ENCODE data around the gene AIF1L. TPM values are rescaled to one million over a fixed set of nuclear protein-coding genes. Genes with fewer than 3 reads are reported as not detected.
"Not testable (repeated sequence)": the region's sequence is repeated elsewhere in the genome, so short reads cannot be mapped to it uniquely, and the experiment has no call there.

Gene AIF1L
- total RNA-seq, 2 donors from 2014 or later = 22.0 to 31.1 TPM

DNA sequence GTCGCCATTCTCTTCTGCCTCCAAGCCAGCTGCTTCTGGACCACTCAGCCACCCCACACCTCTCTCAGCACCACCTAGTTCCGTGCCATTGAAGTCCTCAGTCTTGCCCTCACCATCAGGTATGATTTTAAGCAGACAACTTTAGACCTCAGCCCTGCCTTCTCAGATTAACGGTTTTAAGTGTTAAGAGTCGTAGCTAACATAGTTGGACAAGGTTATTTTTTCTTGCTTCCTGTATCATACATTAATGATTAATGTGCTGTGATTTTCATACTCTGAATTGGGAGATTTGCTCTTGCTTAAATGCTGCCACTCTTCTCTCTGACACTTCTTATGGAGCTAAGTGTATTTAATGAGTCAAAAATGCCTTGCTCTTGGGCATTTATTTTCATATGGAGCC is 49.9 kb downstream of the AIF1L start:
- no peak for ATAC-seq
- DNase-seq = no peak
- intact Hi-C loops (cut with DNase I) = loop anchor here in 1 of 2 donors (10.0 kb wide), 1 partner anchor 309 kb away; no protein-coding TSS in a partner anchor

DNA sequence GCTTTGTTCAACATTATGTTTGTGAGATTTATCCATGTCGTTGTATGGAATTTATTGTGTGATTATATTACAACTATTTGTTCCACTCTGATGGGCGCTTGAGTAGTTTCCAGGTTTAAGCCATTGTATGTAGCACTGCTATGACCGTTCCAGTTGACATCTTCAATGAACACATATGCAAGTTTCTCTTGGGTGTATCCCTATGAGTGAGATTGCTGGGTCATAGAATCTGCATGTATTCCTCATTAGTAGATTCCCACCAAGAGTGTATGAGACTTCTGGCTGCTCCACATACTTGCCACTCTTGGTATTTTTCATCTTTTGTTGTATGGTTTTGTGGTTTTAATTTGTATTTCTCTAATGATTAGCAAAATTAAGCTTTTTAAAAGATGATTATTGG is 51.9 kb downstream of the AIF1L start:
- DNase-seq = no peak
- intact Hi-C loops (cut with DNase I) = loop anchor here in 1 of 2 donors (10.0 kb wide), 1 partner anchor 307 kb away; no protein-coding TSS in a partner anchor
- no peak for ATAC-seq

DNA sequence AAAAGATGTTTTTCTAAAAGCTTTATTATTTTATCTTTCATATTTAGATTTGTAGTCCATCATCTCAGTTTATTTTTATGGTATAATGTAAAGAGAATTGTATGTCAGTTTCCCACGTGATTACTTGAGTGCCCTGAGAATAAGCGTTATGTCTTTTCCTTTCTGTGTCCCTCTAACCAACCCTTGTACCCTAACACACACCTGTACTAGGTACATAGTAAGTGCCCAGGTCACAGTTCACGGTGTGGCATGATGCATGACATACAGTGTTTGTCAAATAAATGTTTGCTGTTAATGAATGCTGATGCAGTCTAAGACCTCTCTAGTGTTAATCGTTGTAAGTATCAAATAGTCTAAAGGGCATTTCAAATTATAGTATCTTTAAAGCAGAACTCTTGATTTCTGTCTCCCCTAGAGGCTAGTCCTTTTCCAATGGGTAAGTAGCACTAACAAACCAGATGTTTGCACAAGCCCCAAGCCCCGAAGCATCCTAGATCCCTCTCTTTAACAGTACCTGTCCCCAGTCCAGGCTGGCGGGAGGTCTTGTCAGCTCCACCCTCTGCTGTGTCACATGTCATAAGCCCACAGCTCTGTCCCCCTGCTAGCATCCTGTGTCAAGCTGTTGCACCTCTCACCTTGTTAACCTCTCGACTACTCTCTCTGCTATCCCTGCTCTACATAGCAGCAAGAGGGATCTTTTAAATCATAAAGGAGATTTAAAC is 52.8 kb downstream of the AIF1L start:
- no peak for DNase-seq
- no peak for ATAC-seq
- intact Hi-C loops (cut with DNase I) = loop anchor here in 1 of 2 donors (10.0 kb wide), 1 partner anchor 306 kb away; no protein-coding TSS in a partner anchor

DNA sequence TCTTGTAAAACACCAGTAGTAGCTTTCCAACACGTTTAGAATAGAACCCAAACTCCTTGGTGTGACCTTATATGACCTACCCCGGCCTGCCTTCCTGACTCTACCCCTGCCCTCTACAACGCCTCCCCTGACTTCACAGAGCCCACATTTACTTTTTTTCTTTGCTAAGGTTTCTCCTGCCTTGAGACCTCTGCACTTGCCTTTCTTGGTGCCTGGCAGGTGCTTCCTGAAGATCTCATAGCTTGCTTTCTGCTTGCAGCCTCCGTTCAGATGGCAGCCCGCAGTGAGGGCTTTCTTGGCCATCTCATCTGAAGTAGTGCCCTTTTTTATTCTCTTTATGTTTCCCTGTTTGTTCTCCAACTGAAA is 53.3 kb downstream of the AIF1L start:
- no peak for ATAC-seq
- DNase-seq = no peak
- intact Hi-C loops (cut with DNase I) = loop anchor here in 1 of 2 donors (10.0 kb wide), 2 partner anchors 305 to 1135 kb away; no protein-coding TSS in a partner anchor

DNA sequence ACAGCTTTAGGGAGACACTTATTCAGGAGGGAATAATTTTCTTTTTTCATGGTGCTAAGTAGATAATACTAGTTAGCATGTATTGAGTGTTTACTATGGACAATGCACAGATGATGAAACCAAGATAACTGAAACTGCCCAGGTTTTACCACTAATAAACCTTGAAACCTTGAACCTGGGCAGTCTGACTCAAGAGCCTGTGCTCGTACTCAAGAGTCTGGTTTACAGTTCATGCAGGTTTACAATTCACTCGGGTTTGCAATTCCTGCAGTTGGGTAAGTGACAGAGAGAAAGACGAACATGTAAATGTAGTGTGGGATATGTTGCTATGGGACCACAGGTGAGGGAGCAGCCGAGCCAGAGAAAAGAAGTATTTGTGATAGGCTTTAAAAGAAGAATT is 57.3 kb downstream of the AIF1L start:
- intact Hi-C loops (cut with DNase I) = loop anchor here in 1 of 2 donors (10.0 kb wide), 1 partner anchor 1131 kb away; no protein-coding TSS in a partner anchor
- DNase-seq = no peak
- ATAC-seq = no peak

DNA sequence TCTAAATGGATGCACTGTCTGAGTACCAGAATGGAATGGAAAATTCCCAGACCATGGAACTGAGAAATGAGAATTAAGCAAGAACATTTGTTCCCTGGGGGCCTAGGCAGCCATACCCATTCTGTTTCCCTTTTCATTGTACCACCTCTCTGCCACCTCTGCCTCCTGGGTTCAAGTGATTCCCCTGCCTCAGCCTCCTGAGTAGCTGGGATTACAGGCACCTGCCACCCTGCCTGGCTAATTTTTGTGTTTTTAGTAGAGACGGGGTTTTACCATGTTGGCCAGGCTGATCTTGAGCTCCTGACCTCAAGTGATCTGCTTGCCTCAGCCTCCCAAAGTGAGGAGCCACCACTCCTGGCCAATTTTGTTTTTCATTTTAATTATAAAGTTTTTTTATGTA is 62.3 kb downstream of the AIF1L start:
- intact Hi-C loops (cut with DNase I) = loop anchor here in 1 of 2 donors (10.0 kb wide), 1 partner anchor 1126 kb away; no protein-coding TSS in a partner anchor
- DNase-seq, ATAC-seq: not testable (repeated sequence)

DNA sequence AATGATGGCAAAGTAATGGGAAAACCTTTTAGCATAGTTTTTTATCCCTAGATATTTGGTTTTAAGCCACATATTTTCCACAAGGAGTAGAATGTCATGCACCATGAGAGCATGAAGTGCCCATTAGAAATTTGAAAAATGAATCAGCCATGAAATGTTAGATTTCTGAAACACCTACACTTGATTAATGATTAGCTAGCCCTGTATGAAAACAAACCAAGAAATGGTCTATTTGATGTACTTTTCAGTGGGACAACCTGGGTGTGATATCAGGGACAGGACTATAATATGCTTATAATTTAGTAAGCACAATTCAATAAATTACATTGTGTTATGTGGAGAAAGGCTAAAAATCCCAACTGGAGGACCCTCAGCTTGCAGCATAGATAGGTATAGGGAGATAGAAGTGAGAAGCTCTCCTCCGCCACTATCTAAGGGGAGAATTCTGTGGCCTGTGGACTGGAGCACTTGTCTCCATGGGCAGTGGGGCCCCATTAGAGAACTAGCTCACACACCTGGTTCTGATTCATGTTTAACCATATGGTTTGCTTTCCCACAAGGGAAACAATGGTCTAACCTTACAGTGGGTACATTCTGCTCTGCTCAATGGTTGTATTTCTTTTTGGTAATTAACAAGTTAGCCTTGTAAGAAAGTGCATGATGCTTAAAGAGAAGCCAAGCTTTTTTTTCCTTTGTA is 64.2 kb downstream of the AIF1L start:
- intact Hi-C loops (cut with DNase I) = no loop called here
- no peak for ATAC-seq

DNA sequence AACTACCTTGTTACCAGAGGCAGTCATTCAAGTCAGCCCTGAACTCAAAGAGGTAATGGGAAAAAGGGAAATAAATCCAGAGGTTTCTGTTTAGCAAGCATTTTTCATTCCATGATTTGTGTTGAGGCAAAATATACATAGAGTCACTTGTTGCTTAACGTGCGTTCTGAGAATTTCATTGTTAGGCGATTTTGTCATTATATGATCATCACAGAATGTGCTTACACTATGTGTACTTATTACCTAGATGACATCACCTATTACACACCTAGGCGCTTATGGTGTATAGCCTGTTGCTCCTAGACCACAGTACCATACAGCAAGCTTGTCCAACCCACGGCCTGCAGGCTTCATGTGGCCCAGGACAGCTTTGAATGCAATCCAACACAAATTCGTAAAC is 65.3 kb downstream of the AIF1L start:
- DNase-seq = no peak
- no peak for ATAC-seq
- intact Hi-C loops (cut with DNase I) = no loop called here

More for the DNA sequence above, 64.2 kb downstream of the AIF1L start:
- DNase-seq = no peak

DNA sequence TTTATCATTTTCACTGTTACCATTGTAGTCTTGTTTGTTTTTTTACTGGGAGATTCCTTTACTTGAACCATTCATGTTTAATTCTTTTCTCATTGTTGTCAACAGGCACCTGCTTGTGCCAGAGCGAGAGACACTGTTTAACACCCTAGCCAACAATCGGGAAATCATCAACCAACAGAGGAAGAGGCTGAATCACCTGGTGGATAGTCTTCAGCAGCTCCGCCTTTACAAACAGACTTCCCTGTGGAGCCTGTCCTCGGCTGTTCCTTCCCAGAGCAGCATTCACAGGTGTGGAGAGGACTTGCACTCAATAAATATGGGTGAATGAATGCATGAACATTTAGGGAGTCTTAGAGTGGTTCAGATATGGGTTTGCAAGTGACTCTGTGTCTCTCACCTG is 66.6 kb downstream of the AIF1L start:
- ATAC-seq (no peak), DNase-seq (no peak)
- intact Hi-C loops (cut with DNase I) = no loop called here

DNA sequence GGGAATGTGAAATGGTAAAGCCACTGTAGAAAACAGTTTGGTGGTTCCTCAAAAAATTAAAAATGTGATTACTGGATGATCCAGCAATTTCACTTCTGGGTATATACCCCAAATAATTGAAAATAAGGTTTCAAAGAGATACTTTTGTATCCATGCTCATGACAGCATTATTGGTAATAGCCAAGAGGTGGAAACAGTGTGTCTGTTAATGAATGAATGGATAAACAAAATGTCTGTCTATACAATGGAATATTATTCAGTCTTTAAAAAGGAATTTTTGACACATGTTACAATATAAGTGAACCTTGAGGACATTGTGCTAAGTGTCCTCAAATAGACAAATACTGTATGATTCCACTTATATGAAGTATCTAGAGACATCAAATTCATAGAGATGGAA is 69.2 kb downstream of the AIF1L start:
- ATAC-seq (no peak), DNase-seq (no peak)
- intact Hi-C loops (cut with DNase I) = no loop called here

DNA sequence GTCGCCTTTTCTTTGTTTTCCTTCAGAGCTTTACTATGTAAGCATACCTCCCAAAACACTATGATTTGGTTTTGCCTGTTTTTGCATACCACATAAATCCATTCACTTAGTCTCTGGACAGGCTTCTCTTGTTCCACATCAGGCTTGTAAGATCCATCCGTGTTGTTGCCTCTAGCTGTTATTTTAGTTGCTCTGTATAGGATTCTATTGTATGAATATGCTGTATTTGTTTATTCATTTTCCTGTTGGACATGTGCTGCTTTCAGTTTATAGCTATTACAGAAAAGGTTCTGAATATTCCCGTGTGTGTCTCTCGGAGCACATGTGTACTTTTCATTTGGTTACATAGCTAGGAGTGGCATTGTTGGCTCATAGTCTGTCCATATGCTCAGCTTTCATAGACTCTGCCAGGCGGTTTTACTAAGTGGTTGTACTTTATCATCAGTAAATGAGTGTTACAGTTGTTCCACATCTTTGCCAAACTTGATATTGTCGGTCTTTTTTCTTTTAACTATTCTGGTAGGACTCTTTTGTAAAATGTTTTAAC is 70.9 kb downstream of the AIF1L start:
- DNase-seq (no peak), ATAC-seq (no peak)
- intact Hi-C loops (cut with DNase I) = no loop called here

DNA sequence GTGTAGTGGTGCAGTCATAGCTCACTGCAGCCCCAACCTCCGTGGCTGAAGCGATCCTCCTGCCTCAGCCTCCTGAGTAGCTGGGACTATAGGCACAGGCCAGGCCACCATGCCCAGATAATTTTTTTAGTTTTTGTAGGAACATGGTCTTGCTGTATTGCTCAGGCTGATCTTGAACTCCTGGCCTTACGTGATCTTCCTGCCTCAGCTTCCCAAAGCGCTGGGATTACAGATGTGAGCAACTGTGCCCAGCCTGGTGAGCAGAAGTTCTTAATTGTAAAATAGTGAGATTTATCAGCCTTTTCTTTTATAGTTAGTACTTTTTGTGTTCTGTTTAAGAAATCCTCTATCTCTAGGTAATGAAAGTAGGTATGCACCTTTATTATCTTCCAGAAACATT is 71.6 kb downstream of the AIF1L start:
- intact Hi-C loops (cut with DNase I) = no loop called here
- DNase-seq (no peak), ATAC-seq (no peak)

DNA sequence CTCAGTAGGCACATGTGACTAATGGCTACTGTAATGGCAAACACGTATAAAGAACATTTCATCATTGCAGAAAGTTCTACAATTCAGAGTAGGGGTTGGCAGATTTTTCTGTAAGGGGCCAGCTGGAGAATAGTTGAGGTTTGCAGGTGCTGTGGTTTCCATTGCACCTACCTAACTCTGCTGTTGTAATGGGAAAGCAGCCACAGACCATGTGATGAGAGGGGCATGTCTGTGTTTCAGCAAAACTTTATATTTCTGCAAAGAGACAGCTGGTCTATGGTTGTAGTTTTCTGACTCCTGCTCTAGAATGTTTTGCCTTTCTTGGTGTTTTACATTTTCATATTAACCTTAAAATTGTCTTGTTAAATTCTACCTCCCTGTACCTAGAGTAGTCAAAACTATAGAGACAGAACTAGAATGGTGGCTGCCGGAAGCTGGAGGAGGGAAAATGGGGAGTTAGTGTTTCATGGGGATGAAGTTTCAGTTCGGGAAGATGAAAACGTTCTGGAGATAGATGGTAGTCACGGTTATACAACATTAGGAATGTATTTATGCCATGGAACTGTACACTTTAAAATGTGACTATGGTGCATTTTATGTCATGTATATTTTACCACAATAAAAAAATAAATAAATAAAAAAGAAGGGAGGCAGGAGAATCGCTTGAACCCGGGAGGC is 73.4 kb downstream of the AIF1L start:
- intact Hi-C loops (cut with DNase I) = loop anchor here in 1 of 2 donors (10.0 kb wide), 1 partner anchor 105 kb away; the partner anchor contains the start of gene FAM78A

More for the DNA sequence above, 73.4 kb downstream of the AIF1L start:
- no peak for ATAC-seq
- no peak for DNase-seq

Other genes with a start within 250 kb of the AIF1L start
- not detected for gene QRFP, start 199.7 kb upstream of the AIF1L start, total RNA-seq
- 1 to 10 TPM; 1.0 to 2.2 TPM for gene FIBCD1, start 157.3 kb upstream of the AIF1L start, total RNA-seq
- 1 to 10 TPM in 1 of 2 donors, under 1 TPM in 1; 0.29 to 1.1 TPM for gene LAMC3, start 87.4 kb upstream of the AIF1L start, total RNA-seq
- 10 to 100 TPM; 29.0 to 30.8 TPM for gene NUP214, start 29.1 kb downstream of the AIF1L start, total RNA-seq
- 10 to 100 TPM; 50.4 to 60.5 TPM for gene FAM78A, start 180.0 kb downstream of the AIF1L start, total RNA-seq
- 100 to 1,000 TPM in 1 of 2 donors, 10 to 100 TPM in 1; 82.7 to 108 TPM for gene PLPP7, start 193.2 kb downstream of the AIF1L start, total RNA-seq